Measurements from ENCODE around the gene JAKMIP1. TPM values are rescaled to one million over a fixed set of nuclear protein-coding genes. Genes with fewer than 3 reads are reported as not detected.

The JAKMIP1 gene
- total RNA-seq, 1 experiment from 2014 or later, result not detected

DNA sequence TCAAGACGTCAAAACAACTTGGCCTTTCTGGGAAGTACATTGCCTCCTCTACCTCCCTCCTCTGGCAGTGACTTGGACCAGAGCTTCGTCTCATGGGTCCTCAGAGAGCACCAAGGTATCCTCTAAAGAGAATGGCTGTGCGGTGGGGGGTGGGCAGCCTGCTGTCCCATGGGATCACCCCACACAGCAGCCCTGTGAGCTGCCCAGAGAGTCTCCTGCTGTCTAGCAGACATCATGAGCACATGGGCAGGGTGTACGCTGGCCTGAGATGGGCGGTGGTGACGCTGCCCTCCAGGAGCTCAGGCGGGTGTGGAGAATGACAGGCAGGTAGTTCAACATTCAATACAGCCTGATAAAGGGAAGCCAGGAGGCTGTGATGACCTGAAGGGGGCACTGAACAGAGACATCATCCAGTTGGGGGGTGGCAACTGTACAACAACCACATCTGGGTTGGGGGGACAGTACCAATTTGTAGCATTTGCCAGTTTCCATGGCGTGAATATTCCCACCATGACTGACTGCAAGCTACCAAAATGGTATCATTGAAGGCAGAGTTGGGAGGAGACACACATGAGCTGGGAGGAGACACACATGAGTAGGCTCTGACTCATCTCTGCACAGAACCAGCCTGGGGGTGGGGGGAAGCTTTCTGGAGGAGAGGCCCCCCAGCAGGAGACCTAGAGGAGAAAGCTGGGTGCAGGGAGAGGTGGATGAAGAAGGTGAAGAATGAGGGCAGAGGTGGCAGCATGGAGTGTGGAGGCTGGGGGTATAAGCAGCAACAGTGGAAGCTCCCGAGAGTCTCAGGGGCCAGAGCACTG lies 218.0 kb downstream of the JAKMIP1 start:
- CTCF ChIA-PET, result interaction anchor here (0.5 to 3.5 kb wide), 5 partner anchors 11 to 140 kb away, joined by 3 to 17 read pairs (median 3); no protein-coding TSS in a partner anchor
- no peak overlapping the region for H3K4me3 Mint-ChIP-seq (ENCODE audit: unreplicated experiment)
- intact Hi-C loops (cut with micrococcal nuclease), result no loop called here

DNA sequence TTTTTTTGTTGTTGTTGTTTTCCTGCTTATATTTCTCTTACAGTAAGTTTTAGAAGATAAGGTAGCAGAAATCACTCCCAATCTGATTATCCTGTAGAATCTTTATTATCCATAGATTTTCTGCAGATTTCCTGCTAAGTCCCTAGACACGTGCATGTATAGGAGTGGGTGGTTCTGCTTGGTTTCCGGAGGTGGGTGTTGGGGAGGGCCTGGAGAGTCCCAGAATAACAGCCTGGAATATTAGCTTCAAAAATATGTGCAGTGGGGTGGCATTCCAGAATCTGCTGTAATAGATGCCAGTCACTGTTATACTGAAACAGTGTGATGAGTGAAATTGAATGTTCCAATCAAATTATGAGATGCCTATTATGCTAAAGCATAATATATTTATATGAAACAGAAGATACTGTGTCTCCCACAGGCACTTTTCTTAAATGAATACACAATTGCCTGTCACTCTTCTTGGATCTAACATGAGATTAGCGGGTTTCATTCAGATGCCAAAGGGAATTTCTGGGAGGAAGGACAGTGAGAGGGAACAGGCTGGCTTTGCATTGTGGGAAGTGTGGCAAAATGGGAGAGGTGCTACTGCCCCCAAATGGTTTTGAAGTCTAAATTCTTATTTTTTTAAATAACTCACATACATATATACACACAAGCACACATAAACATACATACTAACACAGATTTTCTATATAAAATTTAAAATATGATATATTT lies 219.8 kb downstream of the JAKMIP1 start:
- peak; percentile 5 for DNase-seq (ENCODE audit: unreplicated experiment)
- CTCF ChIA-PET, result interaction anchor here (0.7 to 3.5 kb wide), 5 partner anchors 9 to 62 kb away, joined by 3 to 22 read pairs (median 4); no protein-coding TSS in a partner anchor
- POLR2A ChIA-PET, result no interaction called here
- no peak overlapping the region for H3K4me3 Mint-ChIP-seq (ENCODE audit: unreplicated experiment)
- peaks cover 31% of the 10 kb centered on the region for H3K9me3 Mint-ChIP-seq (ENCODE audit: unreplicated experiment)
- H3K27me3 Mint-ChIP-seq (ENCODE audit: insufficient read depth, unreplicated experiment), result no peaks in the 10 kb centered on the region
- no peak overlapping the region for H3K27ac Mint-ChIP-seq (ENCODE audit: low read depth, unreplicated experiment)
- intact Hi-C loops (cut with micrococcal nuclease), result no loop called here
- BruUV-seq (replicated peaks), result no TSS peak
- H3K36me3 Mint-ChIP-seq (ENCODE audit: insufficient read depth, unreplicated experiment), result no peaks in the 10 kb centered on the region
- no peaks in the 10 kb centered on the region for H3K4me1 Mint-ChIP-seq (ENCODE audit: insufficient read depth, unreplicated experiment)
- TF ChIP-seq, protein P1, sequence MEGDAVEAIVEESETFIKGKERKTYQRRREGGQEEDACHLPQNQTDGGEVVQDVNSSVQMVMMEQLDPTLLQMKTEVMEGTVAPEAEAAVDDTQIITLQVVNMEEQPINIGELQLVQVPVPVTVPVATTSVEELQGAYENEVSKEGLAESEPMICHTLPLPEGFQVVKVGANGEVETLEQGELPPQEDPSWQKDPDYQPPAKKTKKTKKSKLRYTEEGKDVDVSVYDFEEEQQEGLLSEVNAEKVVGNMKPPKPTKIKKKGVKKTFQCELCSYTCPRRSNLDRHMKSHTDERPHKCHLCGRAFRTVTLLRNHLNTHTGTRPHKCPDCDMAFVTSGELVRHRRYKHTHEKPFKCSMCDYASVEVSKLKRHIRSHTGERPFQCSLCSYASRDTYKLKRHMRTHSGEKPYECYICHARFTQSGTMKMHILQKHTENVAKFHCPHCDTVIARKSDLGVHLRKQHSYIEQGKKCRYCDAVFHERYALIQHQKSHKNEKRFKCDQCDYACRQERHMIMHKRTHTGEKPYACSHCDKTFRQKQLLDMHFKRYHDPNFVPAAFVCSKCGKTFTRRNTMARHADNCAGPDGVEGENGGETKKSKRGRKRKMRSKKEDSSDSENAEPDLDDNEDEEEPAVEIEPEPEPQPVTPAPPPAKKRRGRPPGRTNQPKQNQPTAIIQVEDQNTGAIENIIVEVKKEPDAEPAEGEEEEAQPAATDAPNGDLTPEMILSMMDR (IDR thresholded peaks at IDR 0.05; ENCODE audit: unreplicated experiment), result no peak

More for the DNA sequence above, 218.0 kb downstream of the JAKMIP1 start:
- TF ChIP-seq, protein P1 (IDR thresholded peaks at IDR 0.05; ENCODE audit: unreplicated experiment), result no peak
- Mint-ChIP-seq H3K36me3 (ENCODE audit: insufficient read depth, unreplicated experiment) (no peaks in the 10 kb centered on the region), H3K27me3 (ENCODE audit: insufficient read depth, unreplicated experiment) (no peaks in the 10 kb centered on the region), H3K9me3 (ENCODE audit: unreplicated experiment) (peaks cover 35% of the 10 kb centered on the region), H3K27ac (ENCODE audit: low read depth, unreplicated experiment) (no peak overlapping the region), H3K4me1 (ENCODE audit: insufficient read depth, unreplicated experiment) (no peaks in the 10 kb centered on the region)
- no peak for DNase-seq (ENCODE audit: unreplicated experiment)
- POLR2A ChIA-PET, result no interaction called here
- no TSS peak for BruUV-seq (replicated peaks)

DNA sequence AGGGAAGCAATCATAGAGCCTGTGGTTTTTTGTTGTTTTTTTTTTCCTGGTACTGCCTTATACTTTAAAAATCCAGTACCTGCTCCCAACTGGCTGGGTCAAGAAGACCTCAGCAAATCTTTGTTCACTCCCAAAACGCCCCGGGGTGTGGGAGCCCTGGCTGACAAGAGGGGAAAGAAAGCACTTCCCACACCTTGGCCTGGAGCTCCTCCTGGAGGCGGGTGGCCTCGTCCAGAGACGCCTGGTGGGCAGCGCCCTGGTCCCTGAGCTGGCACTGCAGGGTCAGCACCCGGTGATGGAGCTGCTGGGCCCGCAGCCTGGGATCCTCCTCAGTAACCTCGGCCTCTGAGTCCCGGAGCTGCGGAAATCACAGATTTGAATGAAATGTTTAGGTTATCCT lies 220.4 kb downstream of the JAKMIP1 start:
- Mint-ChIP-seq H3K4me1 (ENCODE audit: insufficient read depth, unreplicated experiment) (no peaks in the 10 kb centered on the region), H3K36me3 (ENCODE audit: insufficient read depth, unreplicated experiment) (no peaks in the 10 kb centered on the region), H3K27ac (ENCODE audit: low read depth, unreplicated experiment) (no peak overlapping the region), H3K27me3 (ENCODE audit: insufficient read depth, unreplicated experiment) (no peaks in the 10 kb centered on the region), H3K9me3 (ENCODE audit: unreplicated experiment) (peaks cover 27% of the 10 kb centered on the region), H3K4me3 (ENCODE audit: unreplicated experiment) (no peak overlapping the region)
- intact Hi-C loops (cut with micrococcal nuclease), result no loop called here
- DNase-seq (ENCODE audit: unreplicated experiment), result peak; percentile 33
- ChIA-PET POLR2A (no interaction called here), CTCF (interaction anchor here (0.6 to 3.1 kb wide), 6 partner anchors 8 to 138 kb away, joined by 3 to 22 read pairs (median 3); no protein-coding TSS in a partner anchor)
- no TSS peak for BruUV-seq (replicated peaks)
- TF ChIP-seq, protein P1 (IDR thresholded peaks at IDR 0.05; ENCODE audit: unreplicated experiment), result no peak

DNA sequence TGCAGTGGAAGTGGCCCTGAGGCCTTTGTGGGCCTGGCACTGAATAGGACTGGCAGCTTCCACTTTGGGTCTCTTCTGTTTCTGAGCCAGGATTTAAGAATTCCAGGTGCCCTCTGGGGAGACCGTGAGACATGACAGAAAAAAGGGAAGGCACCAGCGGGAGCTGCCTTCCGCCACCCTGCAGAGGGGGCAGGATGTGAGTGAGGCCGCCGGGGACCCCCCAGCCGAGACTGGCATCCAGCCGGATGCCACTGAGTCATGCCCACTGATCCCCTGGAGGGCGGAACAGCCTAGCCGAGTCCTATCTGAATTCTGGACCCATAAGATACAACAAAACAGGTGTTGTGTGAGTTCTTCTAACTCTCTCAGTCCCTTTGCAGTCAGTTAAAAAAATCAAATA lies 223.4 kb downstream of the JAKMIP1 start:
- no peaks in the 10 kb centered on the region for H3K4me1 Mint-ChIP-seq (ENCODE audit: insufficient read depth, unreplicated experiment)
- no peaks in the 10 kb centered on the region for H3K27me3 Mint-ChIP-seq (ENCODE audit: insufficient read depth, unreplicated experiment)
- H3K9me3 Mint-ChIP-seq (ENCODE audit: unreplicated experiment), result no peaks in the 10 kb centered on the region
- no TSS peak for BruUV-seq (replicated peaks)
- ChIA-PET CTCF (interaction anchor here (0.7 kb wide), 1 partner anchor 154 kb away, joined by 3 read pairs; no protein-coding TSS in a partner anchor), POLR2A (no interaction called here)
- intact Hi-C loops (cut with micrococcal nuclease), result no loop called here
- H3K27ac Mint-ChIP-seq (ENCODE audit: low read depth, unreplicated experiment), result no peak overlapping the region
- DNase-seq (ENCODE audit: unreplicated experiment), result no peak
- H3K4me3 Mint-ChIP-seq (ENCODE audit: unreplicated experiment), result no peak overlapping the region
- H3K36me3 Mint-ChIP-seq (ENCODE audit: insufficient read depth, unreplicated experiment), result peaks cover 5% of the 10 kb centered on the region
- TF ChIP-seq, protein P1 (IDR thresholded peaks at IDR 0.05; ENCODE audit: unreplicated experiment), result no peak
